Uterus (tissue), 4 donors: Measurements from ENCODE around the gene EPB41L2. TPM values are rescaled to one million over a fixed set of nuclear protein-coding genes. Genes with fewer than 3 reads are reported as not detected.

ENCODE experiments used
- DNase-seq, 2 donors: peaks; one replicate each; pipeline ENCODE4 v3.0.0-alpha.2; 2019 to 2020
- H3K27ac ChIP-seq, 2 donors: fragments of 200-600 bp; sonication (generic); 1 replicate in 1 of 2; 2 replicates in 1 of 2; pipeline ENCODE4 v1.5.1; 2016 to 2018
- H3K27me3 ChIP-seq, 2 donors: fragments of 200-600 bp; sonication (generic); one replicate each; pipeline ENCODE4 v1.5.1; 2018 to 2019; ENCODE audit warnings: control low read depth in 1 of 2
- H3K36me3 ChIP-seq, 2 donors: fragments of 200-600 bp; sonication (generic); one replicate each; pipeline ENCODE4 v1.5.1; 2019; ENCODE audit warnings: control low read depth in 1 of 2
- H3K4me1 ChIP-seq, 2 donors: fragments of 200-600 bp; sonication (generic); one replicate each; pipeline ENCODE4 v1.5.1; 2018 to 2019; ENCODE audit warnings: control low read depth in 1 of 2
- H3K4me3 ChIP-seq, 2 donors: fragments of 200-600 bp; sonication (generic); 1 replicate in 1 of 2; 2 replicates in 1 of 2; pipeline ENCODE4 v1.5.1; 2018 to 2019; ENCODE audit warnings: mild to moderate bottlenecking in 1 of 2
- H3K9me3 ChIP-seq, 2 donors: fragments of 200-600 bp; sonication (generic); one replicate each; pipeline ENCODE4 v1.5.1; 2019; ENCODE audit warnings: control low read depth in 1 of 2
- POLR2A ChIP-seq, 2 donors: fragments of 450-650 bp; IDR thresholded peaks; one replicate each; pipeline ENCODE4 v1.6.1; 2016; ENCODE audit warnings: antibody characterized with exemption in 2 of 2, mild to moderate bottlenecking in 1 of 2, moderate library complexity in 1 of 2
- intact Hi-C: fragments of 100-400 bp; cut with DNase I; formaldehyde crosslinking; loops from one replicate; pipeline ENCODE4 v1.15.1; 2023; ENCODE audit warnings: low total_unique reads
- total RNA-seq, 4 donors: library from RNA; depleted of rRNA in 3 of 4; stranded (reverse); fragments of >200 nt in 3 of 4; gene quantifications; one replicate each; pipeline versions ENCODE4 v1.1.0 to v1.2.4, GENCODE V29; 2014 to 2023
- TF ChIP-seq, protein P1 (sequence below), 4 experiments: fragments of 200-600 bp in 2 of 4; fragments of 450-650 bp in 2 of 4; sonication (generic) in 2 of 4; IDR thresholded peaks; one replicate each; pipeline ENCODE4 v1.5.1; 2016 to 2019; ENCODE audit warnings: antibody characterized with exemption in 4 of 4, mild to moderate bottlenecking in 2 of 4, moderate library complexity in 1 of 4
- donor health status: DM: yes; HTN: yes; CAD: no.

The EPB41L2 gene
- total RNA-seq, 4 donors from 2014 or later, result 72.5 to 237 (median 148) TPM

DNA sequence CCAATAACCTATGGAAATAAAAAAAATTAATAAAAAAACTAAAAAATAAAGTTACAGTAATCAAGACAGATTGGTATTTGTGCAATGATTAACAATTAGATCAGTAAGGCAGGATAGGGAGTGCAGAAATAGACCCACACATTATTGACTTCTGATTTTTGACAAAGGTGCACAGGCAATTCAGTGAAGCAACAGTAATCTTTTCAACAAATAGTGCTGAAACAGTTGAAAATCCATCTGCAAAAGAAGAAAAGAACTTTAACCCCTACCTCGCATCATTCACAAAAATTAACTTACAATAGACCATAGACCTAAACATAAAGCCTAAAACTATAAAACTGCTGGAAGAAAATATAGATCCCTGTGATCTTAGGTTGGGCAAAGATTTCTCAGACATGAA is 240.3 kb downstream of the EPB41L2 start:
- intact Hi-C loops, result no loop called here
- Histone ChIP-seq H3K27ac (no peak overlapping the region), H3K4me1 (no peaks in the 10 kb centered on the region), H3K36me3 (no peaks in the 10 kb centered on the region), H3K4me3 (no peak overlapping the region), H3K9me3 (no peaks in the 10 kb centered on the region), H3K27me3 (no peaks in the 10 kb centered on the region)
- DNase-seq, result no peak
- TF ChIP-seq POLR2A (IDR thresholded peaks at IDR 0.05), result no peak
- TF ChIP-seq, protein P1, sequence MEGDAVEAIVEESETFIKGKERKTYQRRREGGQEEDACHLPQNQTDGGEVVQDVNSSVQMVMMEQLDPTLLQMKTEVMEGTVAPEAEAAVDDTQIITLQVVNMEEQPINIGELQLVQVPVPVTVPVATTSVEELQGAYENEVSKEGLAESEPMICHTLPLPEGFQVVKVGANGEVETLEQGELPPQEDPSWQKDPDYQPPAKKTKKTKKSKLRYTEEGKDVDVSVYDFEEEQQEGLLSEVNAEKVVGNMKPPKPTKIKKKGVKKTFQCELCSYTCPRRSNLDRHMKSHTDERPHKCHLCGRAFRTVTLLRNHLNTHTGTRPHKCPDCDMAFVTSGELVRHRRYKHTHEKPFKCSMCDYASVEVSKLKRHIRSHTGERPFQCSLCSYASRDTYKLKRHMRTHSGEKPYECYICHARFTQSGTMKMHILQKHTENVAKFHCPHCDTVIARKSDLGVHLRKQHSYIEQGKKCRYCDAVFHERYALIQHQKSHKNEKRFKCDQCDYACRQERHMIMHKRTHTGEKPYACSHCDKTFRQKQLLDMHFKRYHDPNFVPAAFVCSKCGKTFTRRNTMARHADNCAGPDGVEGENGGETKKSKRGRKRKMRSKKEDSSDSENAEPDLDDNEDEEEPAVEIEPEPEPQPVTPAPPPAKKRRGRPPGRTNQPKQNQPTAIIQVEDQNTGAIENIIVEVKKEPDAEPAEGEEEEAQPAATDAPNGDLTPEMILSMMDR (IDR thresholded peaks at IDR 0.05), result no peak

DNA sequence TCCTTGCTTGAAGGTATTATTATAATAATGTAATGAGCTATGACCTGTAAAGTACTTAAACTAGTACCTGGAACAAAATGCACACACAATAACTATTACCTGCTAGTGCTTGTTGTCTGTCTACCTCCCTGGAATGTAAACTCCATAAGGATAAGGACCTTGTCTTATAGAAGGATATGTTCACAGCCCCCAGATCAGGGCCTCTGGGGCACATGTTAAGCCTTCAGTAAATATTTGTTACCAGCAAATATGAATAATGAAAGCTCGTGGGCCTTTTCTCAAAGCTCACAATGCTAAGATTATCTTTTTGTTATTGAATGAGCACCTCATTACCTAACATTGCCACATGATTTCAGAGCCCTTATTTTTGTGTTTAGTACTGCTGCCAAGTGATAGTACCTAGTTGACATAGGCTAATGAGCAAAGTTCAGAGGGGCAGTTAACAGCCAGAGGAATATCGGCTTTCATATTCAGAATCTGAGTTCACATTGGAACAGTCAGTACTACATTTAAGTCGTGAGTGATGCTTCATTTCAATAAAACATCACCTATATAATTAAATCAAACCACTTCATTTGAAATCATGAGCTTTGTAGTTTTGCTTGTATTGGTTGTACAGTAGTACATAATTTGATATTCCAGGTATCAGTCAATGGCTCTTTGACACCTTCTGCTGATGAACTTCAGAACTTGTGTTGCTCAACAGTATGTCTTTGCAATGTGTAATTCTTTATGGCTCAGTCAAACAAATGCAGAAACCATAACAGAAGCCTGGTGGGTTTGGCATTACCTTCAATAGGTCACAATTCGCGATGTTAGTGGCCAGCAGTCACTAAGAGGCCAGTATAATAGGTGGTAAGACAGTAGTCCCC is 247.6 kb downstream of the EPB41L2 start:
- Histone ChIP-seq H3K4me1 (no peaks in the 10 kb centered on the region), H3K4me3 (no peak overlapping the region), H3K9me3 (no peaks in the 10 kb centered on the region), H3K27ac (no peak overlapping the region), H3K27me3 (no peaks in the 10 kb centered on the region), H3K36me3 (no peaks in the 10 kb centered on the region)
- intact Hi-C loops, result no loop called here
- no peak for DNase-seq
- TF ChIP-seq POLR2A (IDR thresholded peaks at IDR 0.05), result no peak
- TF ChIP-seq, protein P1 (IDR thresholded peaks at IDR 0.05), result no peak

DNA sequence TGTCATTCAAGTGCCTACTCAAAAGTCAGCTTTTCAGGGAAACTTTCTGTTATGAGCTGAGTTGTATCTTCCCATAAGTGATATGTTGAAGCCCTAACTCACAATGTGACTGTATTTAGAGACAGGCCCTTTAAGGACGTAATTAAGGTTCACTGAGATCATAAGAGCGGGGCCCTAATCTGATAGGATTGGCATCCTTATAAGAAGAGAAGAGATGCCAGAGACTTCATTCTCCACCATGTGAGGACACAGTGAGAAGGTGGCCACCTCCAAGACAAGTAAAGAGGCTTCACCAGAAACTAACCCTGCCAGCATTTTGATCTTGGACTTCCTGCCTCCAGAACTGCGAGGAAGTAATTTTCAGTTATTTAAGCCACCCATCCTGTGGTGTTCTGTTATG is 248.5 kb downstream of the EPB41L2 start:
- TF ChIP-seq, protein P1 (IDR thresholded peaks at IDR 0.05), result no peak
- TF ChIP-seq POLR2A (IDR thresholded peaks at IDR 0.05), result no peak
- Histone ChIP-seq H3K9me3 (no peaks in the 10 kb centered on the region), H3K27me3 (no peaks in the 10 kb centered on the region), H3K27ac (no peak overlapping the region), H3K36me3 (no peaks in the 10 kb centered on the region), H3K4me3 (no peak overlapping the region), H3K4me1 (no peaks in the 10 kb centered on the region)
- DNase-seq, result no peak
- intact Hi-C loops, result no loop called here

DNA sequence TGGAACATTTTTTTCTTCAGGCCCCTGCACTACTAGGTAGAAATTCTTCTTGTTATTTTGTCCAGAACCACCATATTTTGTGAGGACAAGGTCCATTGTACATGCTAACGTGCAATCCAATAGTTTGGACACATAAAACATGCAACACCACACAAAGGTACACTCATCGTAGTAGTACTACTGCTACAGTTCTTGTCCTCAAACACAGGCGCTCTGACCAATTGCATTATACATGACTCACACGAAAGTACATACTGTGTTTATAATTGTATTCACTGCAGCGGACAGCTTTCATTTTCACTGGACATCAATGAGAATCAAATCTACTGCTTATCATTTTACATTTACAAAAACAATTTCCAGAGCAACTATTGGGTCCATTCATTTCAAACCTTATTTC is 251.1 kb downstream of the EPB41L2 start:
- H3K27ac ChIP-seq, result no peak overlapping the region
- intact Hi-C loops, result no loop called here
- no peak for DNase-seq

More for the DNA sequence above, 251.1 kb downstream of the EPB41L2 start:
- H3K36me3 ChIP-seq, result no peaks in the 10 kb centered on the region
- H3K4me3 ChIP-seq, result no peak overlapping the region
- TF ChIP-seq, protein P1 (IDR thresholded peaks at IDR 0.05), result no peak
- no peak for TF ChIP-seq POLR2A (IDR thresholded peaks at IDR 0.05)
- no peaks in the 10 kb centered on the region for H3K9me3 ChIP-seq
- H3K4me1 ChIP-seq, result no peaks in the 10 kb centered on the region
- no peaks in the 10 kb centered on the region for H3K27me3 ChIP-seq
